ENCODE data around the gene ZNF474.

ZNF474 gene

GRCh38 chr5:122119205-122119604, 10.1 kb upstream of the ZNF474 start:
- DNase-seq, result no peak

GRCh38 chr5:122120493-122120892, 8.9 kb upstream of the ZNF474 start:
- DNase-seq, result no peak

DNA sequence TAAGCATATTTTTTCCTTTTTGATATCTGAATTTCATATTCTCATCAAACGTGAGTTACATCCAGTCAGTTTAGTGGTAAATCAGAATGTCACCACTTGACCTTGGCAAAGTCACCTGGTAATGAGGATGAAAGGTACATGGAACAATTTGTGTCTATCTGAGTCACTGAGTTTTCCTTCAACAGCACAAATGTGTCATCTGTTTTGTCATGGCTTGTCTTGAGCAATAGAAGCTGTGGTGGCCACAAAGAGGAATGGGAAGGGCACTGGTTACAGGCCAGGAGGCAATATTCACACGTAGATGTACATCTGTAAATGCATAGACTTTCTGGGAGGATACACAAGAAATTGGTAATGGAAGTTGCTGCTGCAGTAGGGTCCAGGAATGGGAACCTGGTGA, 8.4 kb upstream of the ZNF474 start:
- no peak for DNase-seq

- DNase-seq, result no peak
Observed at GRCh38 chr5:122121479-122122465, 7.6 kb upstream of the ZNF474 start.

DNA sequence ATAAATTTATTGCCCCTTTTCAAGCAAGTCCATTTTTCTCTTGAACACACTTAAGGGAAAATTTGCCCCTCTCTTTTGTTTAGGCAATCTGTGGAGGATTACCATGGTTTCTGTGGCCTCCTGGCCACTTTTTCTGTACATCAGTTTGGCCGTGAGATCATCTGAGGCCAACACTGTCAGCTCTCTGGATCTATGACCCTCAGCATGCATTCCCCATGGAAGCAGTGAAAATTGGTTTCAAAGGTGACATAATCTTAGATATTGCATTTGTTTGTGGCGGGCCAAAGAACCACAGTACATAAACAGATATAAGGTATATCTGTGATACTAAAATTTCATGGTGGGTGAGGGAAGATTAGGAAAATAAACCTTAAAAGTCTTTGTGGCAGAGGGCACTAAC, 4.6 kb upstream of the ZNF474 start:
- no peak for DNase-seq

- DNase-seq, result no peak
Observed at GRCh38 chr5:122126177-122126755, 3.1 kb upstream of the ZNF474 start.

- no peak for DNase-seq
Observed at GRCh38 chr5:122126756-122127321, 2.5 kb upstream of the ZNF474 start.

DNA sequence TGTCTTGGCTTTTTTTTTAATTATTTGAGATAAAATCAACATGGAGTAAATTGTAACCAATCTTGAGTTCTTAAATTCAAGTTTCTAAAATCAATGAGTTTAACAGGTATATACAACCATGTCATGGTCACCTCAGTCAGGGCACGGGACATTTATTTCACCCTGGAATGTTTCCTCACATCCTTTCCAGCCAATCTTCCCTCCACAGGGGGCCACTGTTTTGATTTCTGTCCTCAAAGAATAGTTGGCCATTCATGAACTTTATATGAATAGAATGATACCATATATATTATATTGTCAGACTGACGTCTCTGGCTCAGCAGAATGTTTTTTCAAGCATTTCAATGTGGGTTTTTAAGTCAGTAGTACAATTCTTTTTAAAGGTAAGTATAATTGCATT, 806 bp downstream of the ZNF474 start:
- no peak for DNase-seq

DNA sequence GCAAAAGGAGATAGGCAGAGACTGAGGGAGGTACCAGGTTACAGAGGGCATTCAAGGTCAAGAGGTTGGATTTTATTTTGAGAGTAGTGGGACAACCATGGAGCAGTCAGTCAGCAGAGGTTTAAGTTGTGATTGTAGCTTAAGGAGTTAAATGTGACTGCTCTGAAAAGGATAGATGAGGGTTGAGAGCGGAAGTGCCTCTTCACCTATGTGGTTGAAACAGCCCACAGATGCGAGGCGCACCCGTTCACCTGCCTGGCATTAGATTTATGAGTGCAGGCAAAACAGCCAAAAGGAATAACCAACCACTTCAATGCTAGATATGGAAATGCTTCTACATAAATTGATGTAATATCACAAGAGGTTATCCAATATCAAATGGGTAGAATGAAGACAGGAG, 8.4 kb downstream of the ZNF474 start:
- DNase-seq, result no peak

GRCh38 chr5:122138356-122138755, 9.0 kb downstream of the ZNF474 start:
- no peak for DNase-seq

DNA sequence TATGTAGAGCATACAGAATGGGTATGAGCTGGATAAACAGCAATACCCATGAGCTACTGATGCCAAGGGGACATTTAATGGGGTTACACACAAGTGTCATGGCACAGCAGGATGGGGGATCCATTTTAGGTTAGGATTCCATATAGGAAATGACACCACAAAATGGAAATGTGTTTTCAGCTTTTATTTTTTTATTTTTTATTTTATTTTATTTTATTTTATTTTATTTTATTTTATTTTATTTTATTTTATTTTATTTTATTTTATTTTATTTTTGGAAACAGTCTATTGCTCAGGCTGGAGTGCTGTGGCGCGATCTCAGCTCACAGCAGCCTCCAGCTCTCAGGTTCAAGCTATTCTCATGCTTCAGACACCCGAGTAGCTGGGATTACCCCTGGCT, 11.6 kb downstream of the ZNF474 start:
- no peak for DNase-seq

- no peak for DNase-seq
Observed at GRCh38 chr5:122141751-122142150, 12.4 kb downstream of the ZNF474 start.

GRCh38 chr5:122142480-122143164, 13.3 kb downstream of the ZNF474 start:
- DNase-seq, result no peak

GRCh38 chr5:122144236-122144635, 14.9 kb downstream of the ZNF474 start:
- DNase-seq, result no peak

DNA sequence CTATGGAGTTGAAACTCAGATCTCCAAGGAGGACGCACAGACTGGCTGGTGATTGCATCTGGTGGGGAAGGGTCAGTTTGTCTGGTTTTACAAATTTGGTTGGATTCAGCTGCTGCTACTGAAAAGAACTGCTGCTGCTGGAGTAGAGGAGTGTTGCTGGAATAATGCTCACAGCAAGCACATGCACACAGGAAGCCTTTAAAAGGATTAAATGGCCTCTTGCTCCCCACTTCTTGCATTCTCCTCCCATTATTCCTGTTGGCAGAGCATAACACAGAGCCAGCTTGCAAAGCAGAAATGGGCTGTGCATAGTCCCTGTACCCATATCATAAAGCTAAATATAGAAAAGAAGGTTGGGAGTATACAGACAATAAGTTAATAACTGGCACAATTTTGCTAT, 16.6 kb downstream of the ZNF474 start:
- no peak for DNase-seq

- DNase-seq, result no peak
Observed at GRCh38 chr5:122149321-122150090, 20.2 kb downstream of the ZNF474 start.

GRCh38 chr5:122150215-122150614, 20.9 kb downstream of the ZNF474 start:
- DNase-seq, result no peak

DNA sequence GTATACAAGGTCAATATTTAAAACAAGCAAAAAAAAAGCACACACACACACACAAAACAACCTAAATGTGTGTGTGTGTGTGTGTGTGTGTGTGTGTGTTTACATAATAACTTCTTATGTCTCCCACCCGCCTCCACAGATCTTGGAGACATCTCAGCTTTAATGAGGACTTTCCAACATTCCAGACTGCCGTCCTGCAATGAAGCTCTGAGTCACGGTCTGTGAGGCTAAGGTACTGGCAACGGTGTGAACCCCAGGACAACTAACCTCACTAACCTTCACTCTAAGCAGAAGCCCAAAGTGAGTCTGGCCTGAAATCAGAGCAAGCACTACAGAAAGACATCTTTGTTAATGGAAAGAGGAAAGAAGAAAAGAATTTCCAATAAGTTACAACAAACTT, 22.3 kb downstream of the ZNF474 start:
- DNase-seq, result no peak

DNA sequence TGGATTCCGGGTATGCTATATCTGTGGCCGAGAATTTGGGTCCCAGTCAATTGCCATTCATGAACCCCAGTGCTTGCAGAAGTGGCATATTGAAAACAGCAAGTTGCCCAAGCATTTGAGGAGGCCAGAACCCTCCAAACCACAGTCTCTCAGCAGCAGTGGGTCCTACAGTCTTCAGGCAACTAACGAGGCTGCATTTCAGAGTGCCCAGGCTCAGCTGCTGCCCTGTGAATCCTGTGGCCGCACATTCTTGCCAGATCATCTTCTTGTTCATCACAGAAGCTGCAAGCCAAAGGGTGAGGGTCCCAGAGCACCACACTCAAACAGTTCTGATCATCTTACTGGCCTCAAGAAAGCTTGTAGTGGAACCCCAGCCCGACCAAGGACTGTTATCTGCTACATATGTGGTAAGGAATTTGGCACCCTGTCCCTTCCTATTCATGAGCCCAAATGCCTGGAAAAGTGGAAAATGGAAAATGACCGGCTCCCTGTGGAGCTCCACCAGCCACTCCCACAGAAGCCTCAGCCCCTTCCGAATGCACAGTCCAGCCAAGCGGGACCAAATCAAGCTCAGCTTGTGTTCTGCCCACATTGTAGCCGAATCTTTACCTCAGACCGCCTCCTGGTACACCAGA, 23.0 kb downstream of the ZNF474 start:
- no peak for DNase-seq

DNA sequence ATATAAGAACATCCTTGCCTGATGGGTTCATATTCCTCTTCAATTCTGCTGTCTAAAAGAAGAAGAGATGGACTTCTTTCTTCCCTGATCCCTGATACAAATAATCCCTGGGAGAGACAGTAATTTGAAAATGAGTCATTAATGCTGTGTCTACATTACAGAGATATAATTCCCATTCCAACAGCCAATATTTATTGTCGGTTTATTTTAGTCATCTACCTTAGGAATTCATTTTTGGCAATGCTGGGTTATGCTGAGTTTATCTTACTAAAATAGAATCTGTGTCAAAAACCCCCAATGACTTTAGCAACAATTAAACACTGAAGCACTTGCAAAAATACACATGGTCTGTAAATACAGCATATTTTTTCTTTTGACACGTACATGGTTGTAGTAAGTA, 23.9 kb downstream of the ZNF474 start:
- no peak for DNase-seq

DNA sequence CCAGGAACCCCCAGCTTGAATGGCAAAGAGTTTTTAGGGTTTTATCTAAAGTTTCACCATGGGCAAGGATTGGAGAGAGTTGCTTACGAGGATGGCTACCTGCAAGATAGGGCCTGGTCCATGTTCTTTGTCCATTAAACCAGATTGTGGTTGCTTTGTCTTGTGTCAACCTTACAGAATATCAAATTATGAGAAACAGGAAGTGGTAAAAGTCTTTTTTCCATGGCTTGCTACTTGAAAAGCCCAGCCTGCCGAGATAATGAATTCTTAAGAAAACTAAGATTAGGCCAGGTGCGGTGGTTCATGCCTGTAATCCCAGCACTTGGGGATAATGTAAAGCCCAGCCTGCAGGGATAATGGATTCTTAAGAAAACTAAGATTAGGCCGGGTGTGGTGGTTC, 24.4 kb downstream of the ZNF474 start:
- no peak for DNase-seq

- no peak for DNase-seq
Observed at GRCh38 chr5:122154491-122154890, 25.1 kb downstream of the ZNF474 start.
